Measurements from ENCODE around the gene ADRA1B.

The ADRA1B gene

DNA sequence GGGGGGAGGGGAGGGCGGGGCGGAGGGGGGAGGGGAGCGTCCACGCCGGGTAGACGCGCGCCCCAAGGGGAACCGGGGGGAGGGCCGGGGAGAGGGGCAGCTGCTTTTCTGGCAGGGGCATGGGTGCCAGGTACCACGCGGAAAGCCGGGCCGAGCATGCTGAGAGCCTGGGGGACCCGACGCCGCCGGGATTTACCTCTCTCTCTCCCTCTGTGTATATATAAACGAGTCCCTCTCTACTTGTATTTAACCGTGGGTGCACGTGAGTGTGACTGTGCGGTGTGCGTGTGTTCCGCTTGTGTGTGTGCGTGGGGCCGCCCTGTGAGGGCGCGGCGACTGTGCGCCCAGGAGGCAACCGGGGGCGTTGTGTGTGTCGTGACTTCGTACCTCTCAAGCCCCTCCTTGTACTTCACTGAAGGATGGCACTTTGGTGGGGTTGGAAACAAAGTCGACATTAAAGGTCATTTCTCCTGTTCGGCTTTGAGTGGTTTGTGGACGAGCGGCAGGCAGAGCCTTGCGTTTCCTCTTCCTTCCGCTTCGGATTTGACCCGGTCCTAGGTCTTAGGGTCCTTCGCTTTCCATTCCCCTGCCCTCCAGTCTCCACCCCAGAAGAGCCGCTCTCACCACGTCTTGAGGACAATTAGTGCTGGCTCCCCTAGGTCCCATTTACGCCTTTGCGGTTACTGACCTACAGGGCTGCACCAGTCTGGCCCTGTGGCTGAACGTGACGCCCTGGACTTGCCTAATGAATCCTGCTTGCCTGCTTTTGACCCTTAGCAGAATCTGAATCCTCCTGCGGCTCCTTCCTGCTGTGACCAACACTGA lies 56.5 kb downstream of the ADRA1B start:
- TF ChIP-seq, protein P1, sequence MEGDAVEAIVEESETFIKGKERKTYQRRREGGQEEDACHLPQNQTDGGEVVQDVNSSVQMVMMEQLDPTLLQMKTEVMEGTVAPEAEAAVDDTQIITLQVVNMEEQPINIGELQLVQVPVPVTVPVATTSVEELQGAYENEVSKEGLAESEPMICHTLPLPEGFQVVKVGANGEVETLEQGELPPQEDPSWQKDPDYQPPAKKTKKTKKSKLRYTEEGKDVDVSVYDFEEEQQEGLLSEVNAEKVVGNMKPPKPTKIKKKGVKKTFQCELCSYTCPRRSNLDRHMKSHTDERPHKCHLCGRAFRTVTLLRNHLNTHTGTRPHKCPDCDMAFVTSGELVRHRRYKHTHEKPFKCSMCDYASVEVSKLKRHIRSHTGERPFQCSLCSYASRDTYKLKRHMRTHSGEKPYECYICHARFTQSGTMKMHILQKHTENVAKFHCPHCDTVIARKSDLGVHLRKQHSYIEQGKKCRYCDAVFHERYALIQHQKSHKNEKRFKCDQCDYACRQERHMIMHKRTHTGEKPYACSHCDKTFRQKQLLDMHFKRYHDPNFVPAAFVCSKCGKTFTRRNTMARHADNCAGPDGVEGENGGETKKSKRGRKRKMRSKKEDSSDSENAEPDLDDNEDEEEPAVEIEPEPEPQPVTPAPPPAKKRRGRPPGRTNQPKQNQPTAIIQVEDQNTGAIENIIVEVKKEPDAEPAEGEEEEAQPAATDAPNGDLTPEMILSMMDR (IDR thresholded peaks at IDR 0.05; ENCODE audit: insufficient read depth, low read length, poor library complexity, severe bottlenecking), result no peak
- no peak for TF ChIP-seq EZH2phosphoT487 (conservative IDR thresholded peaks at IDR 0.05; ENCODE audit: low read length)
- Histone ChIP-seq H3K36me3 (ENCODE audit: low read length) (no peaks in the 10 kb centered on the region), H3K4me3 (ENCODE audit: insufficient read depth, low read length, poor library complexity, severe bottlenecking) (no peak overlapping the region), H3K9me3 (ENCODE audit: insufficient read depth, low read length) (no peaks in the 10 kb centered on the region), H3K9me2 (replicated peaks; ENCODE audit: insufficient read depth, low read length) (no peaks in the 10 kb centered on the region), H3K4me2 (ENCODE audit: low read depth, low read length, poor library complexity, severe bottlenecking) (no peak overlapping the region), H3K27me3 (ENCODE audit: low read length) (no peaks in the 10 kb centered on the region), H3K79me2 (ENCODE audit: insufficient read depth, low read length) (no peaks in the 10 kb centered on the region), H4K20me1 (ENCODE audit: low read depth, low read length) (no peaks in the 10 kb centered on the region), H3K9ac (ENCODE audit: low read length) (no peak overlapping the region), H3K27ac (ENCODE audit: low read depth, low read length) (no peak overlapping the region), H2AFZ (ENCODE audit: low read depth, low read length, severe bottlenecking) (no peak overlapping the region), H3F3A (ENCODE audit: insufficient read depth) (no peaks in the 10 kb centered on the region)

DNA sequence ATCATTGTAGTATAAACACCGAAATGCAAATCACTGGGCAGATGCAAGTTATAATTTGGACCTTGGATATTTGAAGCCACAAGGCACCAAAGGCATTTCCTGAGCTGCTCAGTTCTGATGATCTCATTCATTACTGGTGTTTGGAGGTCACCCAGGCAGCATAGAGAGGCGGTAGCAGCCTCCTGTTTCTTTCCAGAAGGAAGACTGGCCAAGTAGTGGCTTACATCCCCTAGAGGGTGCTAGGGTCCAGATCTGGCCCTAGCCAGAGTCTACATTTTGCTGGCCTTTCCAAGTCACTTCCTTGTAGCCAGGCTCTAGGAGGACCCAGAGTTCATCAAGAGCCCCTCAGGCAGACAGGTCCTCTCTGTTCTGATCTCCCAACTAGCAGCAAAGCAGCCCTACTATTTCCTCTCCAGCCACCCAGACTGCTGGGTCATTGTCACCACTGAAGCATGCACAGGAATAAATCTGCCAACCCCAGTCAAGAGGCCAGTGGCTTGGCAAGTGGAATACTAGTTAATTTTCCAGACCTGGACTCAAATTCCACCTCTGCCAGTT lies 59.3 kb downstream of the ADRA1B start:
- Histone ChIP-seq H3K9ac (ENCODE audit: low read length) (no peak overlapping the region), H3K27me3 (ENCODE audit: low read length) (no peaks in the 10 kb centered on the region), H4K20me1 (ENCODE audit: low read depth, low read length) (no peaks in the 10 kb centered on the region), H3F3A (ENCODE audit: insufficient read depth) (no peaks in the 10 kb centered on the region), H3K79me2 (ENCODE audit: insufficient read depth, low read length) (no peaks in the 10 kb centered on the region), H2AFZ (ENCODE audit: low read depth, low read length, severe bottlenecking) (no peak overlapping the region), H3K9me3 (ENCODE audit: insufficient read depth, low read length) (no peaks in the 10 kb centered on the region), H3K9me2 (replicated peaks; ENCODE audit: insufficient read depth, low read length) (no peaks in the 10 kb centered on the region), H3K4me3 (ENCODE audit: insufficient read depth, low read length, poor library complexity, severe bottlenecking) (no peak overlapping the region), H3K36me3 (ENCODE audit: low read length) (no peaks in the 10 kb centered on the region), H3K4me2 (ENCODE audit: low read depth, low read length, poor library complexity, severe bottlenecking) (no peak overlapping the region), H3K27ac (ENCODE audit: low read depth, low read length) (no peak overlapping the region)
- TF ChIP-seq, protein P1 (IDR thresholded peaks at IDR 0.05; ENCODE audit: insufficient read depth, low read length, poor library complexity, severe bottlenecking), result no peak
- no peak for TF ChIP-seq EZH2phosphoT487 (conservative IDR thresholded peaks at IDR 0.05; ENCODE audit: low read length)

DNA sequence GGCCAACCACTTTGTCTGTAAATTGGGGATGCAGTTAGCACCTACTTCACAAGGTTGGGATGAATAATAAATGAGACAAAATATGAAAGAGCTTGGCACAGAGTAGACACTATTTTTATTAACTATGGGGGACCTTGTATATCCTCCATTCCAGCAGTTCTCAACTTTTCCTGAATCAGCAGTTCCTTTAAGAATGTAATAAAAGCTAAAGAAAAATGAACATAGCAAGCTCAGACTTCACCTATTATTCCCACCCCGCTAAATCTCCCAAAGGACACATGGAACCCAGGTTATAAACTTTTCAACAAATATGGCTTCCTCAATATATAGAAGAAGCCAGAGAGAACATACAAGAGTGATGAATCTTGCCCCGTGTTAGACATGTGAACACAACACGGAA lies 60.6 kb downstream of the ADRA1B start:
- H3K4me2 ChIP-seq (ENCODE audit: low read depth, low read length, poor library complexity, severe bottlenecking), result no peak overlapping the region
- no peaks in the 10 kb centered on the region for H3K9me2 ChIP-seq (replicated peaks; ENCODE audit: insufficient read depth, low read length)
- no peaks in the 10 kb centered on the region for H3F3A ChIP-seq (ENCODE audit: insufficient read depth)
- no peaks in the 10 kb centered on the region for H3K79me2 ChIP-seq (ENCODE audit: insufficient read depth, low read length)
- H2AFZ ChIP-seq (ENCODE audit: low read depth, low read length, severe bottlenecking), result no peak overlapping the region
- no peaks in the 10 kb centered on the region for H3K27me3 ChIP-seq (ENCODE audit: low read length)
- H3K9me3 ChIP-seq (ENCODE audit: insufficient read depth, low read length), result no peaks in the 10 kb centered on the region
- H3K36me3 ChIP-seq (ENCODE audit: low read length), result no peaks in the 10 kb centered on the region
- TF ChIP-seq EZH2phosphoT487 (conservative IDR thresholded peaks at IDR 0.05; ENCODE audit: low read length), result no peak
- TF ChIP-seq, protein P1 (IDR thresholded peaks at IDR 0.05; ENCODE audit: insufficient read depth, low read length, poor library complexity, severe bottlenecking), result no peak
- no peak overlapping the region for H3K4me3 ChIP-seq (ENCODE audit: insufficient read depth, low read length, poor library complexity, severe bottlenecking)
- no peaks in the 10 kb centered on the region for H4K20me1 ChIP-seq (ENCODE audit: low read depth, low read length)
- no peak overlapping the region for H3K9ac ChIP-seq (ENCODE audit: low read length)
- H3K27ac ChIP-seq (ENCODE audit: low read depth, low read length), result no peak overlapping the region

All from SU-DHL-6 (cell line).